HepG2 (cell line): ENCODE results near the gene ABCC8. TPM values are rescaled to one million over a fixed set of nuclear protein-coding genes. Genes with fewer than 3 reads are reported as not detected.

ENCODE experiments used
- BHLHE40 ChIP-seq: IDR thresholded peaks from 2 replicates; pipeline ENCODE4 v1.6.1; 2011; ENCODE audit warnings: low read length, improper control_type of control experiment
- EEA1 ChIP-seq: sonication (generic); formaldehyde crosslinking; IDR thresholded peaks from 2 replicates; pipeline ENCODE4 v1.5.1; 2020; ENCODE audit warnings: mild to moderate bottlenecking, missing genetic modification reagents, borderline replicate concordance
- FIP1L1 ChIP-seq: fragments of 200-400 bp; formaldehyde crosslinking; IDR thresholded peaks from 2 replicates; pipeline ENCODE4 v1.6.1; 2018; ENCODE audit warnings: low read depth, mild to moderate bottlenecking, low read length, moderate library complexity, borderline replicate concordance; ENCODE audit not compliant: insufficient read depth
- HNRNPL ChIP-seq: fragments of 200-400 bp; formaldehyde crosslinking; IDR thresholded peaks from 2 replicates; pipeline ENCODE4 v1.6.1; 2017; ENCODE audit warnings: mild to moderate bottlenecking, low read depth, low read length
- KLF12 ChIP-seq: sonication (generic); formaldehyde crosslinking; IDR thresholded peaks from 2 replicates; pipeline ENCODE4 v1.4.0; 2020; ENCODE audit warnings: missing genetic modification reagents, borderline replicate concordance
- PHF21A ChIP-seq: sonication (generic); formaldehyde crosslinking; IDR thresholded peaks from 2 replicates; pipeline ENCODE4 v1.5.0; 2020; ENCODE audit warnings: mild to moderate bottlenecking, missing genetic modification reagents
- PITX1 ChIP-seq: sonication (generic); formaldehyde crosslinking; IDR thresholded peaks from 2 replicates; pipeline ENCODE4 v1.5.1; 2020; ENCODE audit warnings: mild to moderate bottlenecking, missing genetic modification reagents
- ZIK1 ChIP-seq: sonication (generic); formaldehyde crosslinking; IDR thresholded peaks from 2 replicates; pipeline ENCODE4 v1.5.0; 2020; ENCODE audit warnings: mild to moderate bottlenecking, low read depth, missing genetic modification reagents, borderline replicate concordance
- ZNF20 ChIP-seq: sonication (generic); formaldehyde crosslinking; IDR thresholded peaks from 2 replicates; pipeline ENCODE4 v1.4.0; 2020; ENCODE audit warnings: mild to moderate bottlenecking, moderate library complexity, missing genetic modification reagents
- ZNF225 ChIP-seq: sonication (generic); formaldehyde crosslinking; IDR thresholded peaks from 2 replicates; pipeline ENCODE4 v1.4.0; 2020; ENCODE audit warnings: mild to moderate bottlenecking, missing genetic modification reagents
- ZNF317 ChIP-seq: sonication (generic); formaldehyde crosslinking; IDR thresholded peaks from 2 replicates; pipeline ENCODE4 v1.5.0; 2020; ENCODE audit warnings: mild to moderate bottlenecking, missing genetic modification reagents
- polyA plus RNA-seq, 8 experiments: library from polyadenylated mRNA; depleted of rRNA in 3 of 8; stranded (reverse) in 7 of 8; unstranded in 1 of 8; fragments of >200 nt; fragmentation: Illumina TruSeq in 4 of 8; extraction: Trizol in 4 of 8; gene quantifications; 2 replicates each; pipeline versions ENCODE4 v1.2.1 to v1.2.3, GENCODE V29; 2011 to 2016; ENCODE audit warnings: low read depth in 4 of 8, missing spikeins in 1 of 8, mixed read lengths in 1 of 8; ENCODE audit not compliant: insufficient read depth in 1 of 8
- total RNA-seq, 5 experiments: library from RNA; depleted of rRNA; stranded (reverse); fragments of >200 nt; fragmentation: Illumina TruSeq; extraction: Trizol; gene quantifications; 2 replicates each; pipeline ENCODE4 v1.2.3, GENCODE V29; 2016; ENCODE audit warnings: low read depth in 1 of 5
- TF ChIP-seq, protein P1 (sequence below): sonication (generic); formaldehyde crosslinking; conservative IDR thresholded peaks from 2 replicates; pipeline ENCODE4 v1.4.0; 2020; ENCODE audit warnings: missing genetic modification reagents
- TF ChIP-seq, protein P2 (sequence below): sonication (generic); formaldehyde crosslinking; IDR thresholded peaks from 2 replicates; pipeline ENCODE4 v1.8.1; 2023; ENCODE audit warnings: mild to moderate bottlenecking, missing genetic modification reagents
- TF ChIP-seq, protein P3 (sequence below): sonication (generic); formaldehyde crosslinking; IDR thresholded peaks from 2 replicates; pipeline ENCODE4 v1.4.0; 2020; ENCODE audit warnings: low read depth, mild to moderate bottlenecking, missing genetic modification reagents
- TF ChIP-seq, protein P4 (sequence below): IDR thresholded peaks from 2 replicates; pipeline ENCODE4 v1.6.1; 2018; ENCODE audit warnings: missing genetic modification reagents, mild to moderate bottlenecking, missing compliant biosample characterization
- TF ChIP-seq, protein P5 (sequence below): sonication (generic); formaldehyde crosslinking; IDR thresholded peaks from 2 replicates; pipeline ENCODE4 v1.4.0; 2020; ENCODE audit warnings: missing genetic modification reagents

The ABCC8 gene
- total and polyA plus RNA-seq, 2 of the 13 experiments (the other 11 are each of a cell fraction or from before 2014, with no cell fraction given): not detected

DNA sequence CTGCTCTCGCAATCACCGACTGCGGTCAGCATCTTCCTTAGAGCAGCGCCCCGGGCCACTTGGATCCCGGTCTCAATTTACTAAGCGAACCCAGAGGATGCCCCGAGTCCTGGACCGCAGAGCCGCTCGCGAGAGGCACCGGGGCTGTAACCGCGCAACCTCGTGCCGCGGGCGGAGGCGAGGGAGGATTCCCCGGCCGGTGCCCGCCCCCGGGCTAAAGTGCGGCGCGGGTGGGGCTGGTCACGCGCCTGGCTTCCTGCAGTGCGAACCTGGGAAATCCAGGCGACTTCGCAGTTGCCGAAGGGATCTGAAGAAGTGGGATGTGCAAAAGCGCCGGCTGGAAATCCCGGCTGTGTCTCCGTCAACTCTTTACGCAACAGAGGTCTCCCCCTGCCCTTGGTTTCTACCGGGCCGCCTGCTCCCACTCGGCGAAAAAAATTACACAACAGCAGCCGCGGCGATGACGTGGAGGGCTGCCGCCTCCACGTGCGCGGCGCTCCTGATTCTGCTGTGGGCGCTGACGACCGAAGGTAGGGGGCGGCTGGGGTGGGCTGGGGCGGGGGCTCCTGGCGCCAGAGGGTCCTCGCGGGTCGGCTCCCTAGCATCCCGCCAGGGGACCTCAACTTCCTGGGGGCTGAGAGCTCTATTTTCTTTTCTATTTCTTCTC, 125.0 kb downstream of the ABCC8 start, which contains the start of gene NCR3LG1 (continued):
- TF ChIP-seq PHF21A (CRISPR knock-in tag) (peak; percentile 61; the same call in 1 of the 2 replicates), ZNF20 (CRISPR knock-in tag) (0 out of 2 replicates have a peak, but pooled peaks have one; percentile 49), HNRNPL (0 out of 2 replicates have a peak, but pooled peaks have one; percentile 17), BHLHE40 (peak; percentile 46; the same call in 1 of the 2 replicates), FIP1L1 (no peak), PITX1 (CRISPR knock-in tag) (peak; percentile 74), ZNF317 (CRISPR knock-in tag) (no peak), ZNF225 (CRISPR knock-in tag) (0 out of 2 replicates have a peak, but pooled peaks have one; percentile 31), EEA1 (CRISPR knock-in tag) (0 out of 2 replicates have a peak, but pooled peaks have one; percentile 59), ZIK1 (CRISPR knock-in tag) (peak; percentile 86; the same call in 1 of the 2 replicates), KLF12 (CRISPR knock-in tag) (peak; percentile 71; the same call in 1 of the 2 replicates)
- TF ChIP-seq, protein P1, sequence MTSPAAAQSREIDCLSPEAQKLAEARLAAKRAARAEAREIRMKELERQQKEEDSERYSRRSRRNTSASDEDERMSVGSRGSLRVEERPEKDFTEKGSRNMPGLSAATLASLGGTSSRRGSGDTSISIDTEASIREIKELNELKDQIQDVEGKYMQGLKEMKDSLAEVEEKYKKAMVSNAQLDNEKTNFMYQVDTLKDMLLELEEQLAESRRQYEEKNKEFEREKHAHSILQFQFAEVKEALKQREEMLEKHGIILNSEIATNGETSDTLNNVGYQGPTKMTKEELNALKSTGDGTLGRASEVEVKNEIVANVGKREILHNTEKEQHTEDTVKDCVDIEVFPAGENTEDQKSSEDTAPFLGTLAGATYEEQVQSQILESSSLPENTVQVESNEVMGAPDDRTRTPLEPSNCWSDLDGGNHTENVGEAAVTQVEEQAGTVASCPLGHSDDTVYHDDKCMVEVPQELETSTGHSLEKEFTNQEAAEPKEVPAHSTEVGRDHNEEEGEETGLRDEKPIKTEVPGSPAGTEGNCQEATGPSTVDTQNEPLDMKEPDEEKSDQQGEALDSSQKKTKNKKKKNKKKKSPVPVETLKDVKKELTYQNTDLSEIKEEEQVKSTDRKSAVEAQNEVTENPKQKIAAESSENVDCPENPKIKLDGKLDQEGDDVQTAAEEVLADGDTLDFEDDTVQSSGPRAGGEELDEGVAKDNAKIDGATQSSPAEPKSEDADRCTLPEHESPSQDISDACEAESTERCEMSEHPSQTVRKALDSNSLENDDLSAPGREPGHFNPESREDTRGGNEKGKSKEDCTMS (CRISPR knock-in tag): no peak
- TF ChIP-seq, protein P2, sequence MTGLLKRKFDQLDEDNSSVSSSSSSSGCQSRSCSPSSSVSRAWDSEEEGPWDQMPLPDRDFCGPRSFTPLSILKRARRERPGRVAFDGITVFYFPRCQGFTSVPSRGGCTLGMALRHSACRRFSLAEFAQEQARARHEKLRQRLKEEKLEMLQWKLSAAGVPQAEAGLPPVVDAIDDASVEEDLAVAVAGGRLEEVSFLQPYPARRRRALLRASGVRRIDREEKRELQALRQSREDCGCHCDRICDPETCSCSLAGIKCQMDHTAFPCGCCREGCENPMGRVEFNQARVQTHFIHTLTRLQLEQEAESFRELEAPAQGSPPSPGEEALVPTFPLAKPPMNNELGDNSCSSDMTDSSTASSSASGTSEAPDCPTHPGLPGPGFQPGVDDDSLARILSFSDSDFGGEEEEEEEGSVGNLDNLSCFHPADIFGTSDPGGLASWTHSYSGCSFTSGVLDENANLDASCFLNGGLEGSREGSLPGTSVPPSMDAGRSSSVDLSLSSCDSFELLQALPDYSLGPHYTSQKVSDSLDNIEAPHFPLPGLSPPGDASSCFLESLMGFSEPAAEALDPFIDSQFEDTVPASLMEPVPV (CRISPR knock-in tag): peak; percentile 55; the same call in 1 of the 2 replicates
- TF ChIP-seq, protein P3, sequence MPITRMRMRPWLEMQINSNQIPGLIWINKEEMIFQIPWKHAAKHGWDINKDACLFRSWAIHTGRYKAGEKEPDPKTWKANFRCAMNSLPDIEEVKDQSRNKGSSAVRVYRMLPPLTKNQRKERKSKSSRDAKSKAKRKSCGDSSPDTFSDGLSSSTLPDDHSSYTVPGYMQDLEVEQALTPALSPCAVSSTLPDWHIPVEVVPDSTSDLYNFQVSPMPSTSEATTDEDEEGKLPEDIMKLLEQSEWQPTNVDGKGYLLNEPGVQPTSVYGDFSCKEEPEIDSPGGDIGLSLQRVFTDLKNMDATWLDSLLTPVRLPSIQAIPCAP (CRISPR knock-in tag): no peak
- TF ChIP-seq, protein P4, sequence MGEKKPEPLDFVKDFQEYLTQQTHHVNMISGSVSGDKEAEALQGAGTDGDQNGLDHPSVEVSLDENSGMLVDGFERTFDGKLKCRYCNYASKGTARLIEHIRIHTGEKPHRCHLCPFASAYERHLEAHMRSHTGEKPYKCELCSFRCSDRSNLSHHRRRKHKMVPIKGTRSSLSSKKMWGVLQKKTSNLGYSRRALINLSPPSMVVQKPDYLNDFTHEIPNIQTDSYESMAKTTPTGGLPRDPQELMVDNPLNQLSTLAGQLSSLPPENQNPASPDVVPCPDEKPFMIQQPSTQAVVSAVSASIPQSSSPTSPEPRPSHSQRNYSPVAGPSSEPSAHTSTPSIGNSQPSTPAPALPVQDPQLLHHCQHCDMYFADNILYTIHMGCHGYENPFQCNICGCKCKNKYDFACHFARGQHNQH: peak; percentile 39; the same call in 1 of the 2 replicates
- TF ChIP-seq, protein P5, sequence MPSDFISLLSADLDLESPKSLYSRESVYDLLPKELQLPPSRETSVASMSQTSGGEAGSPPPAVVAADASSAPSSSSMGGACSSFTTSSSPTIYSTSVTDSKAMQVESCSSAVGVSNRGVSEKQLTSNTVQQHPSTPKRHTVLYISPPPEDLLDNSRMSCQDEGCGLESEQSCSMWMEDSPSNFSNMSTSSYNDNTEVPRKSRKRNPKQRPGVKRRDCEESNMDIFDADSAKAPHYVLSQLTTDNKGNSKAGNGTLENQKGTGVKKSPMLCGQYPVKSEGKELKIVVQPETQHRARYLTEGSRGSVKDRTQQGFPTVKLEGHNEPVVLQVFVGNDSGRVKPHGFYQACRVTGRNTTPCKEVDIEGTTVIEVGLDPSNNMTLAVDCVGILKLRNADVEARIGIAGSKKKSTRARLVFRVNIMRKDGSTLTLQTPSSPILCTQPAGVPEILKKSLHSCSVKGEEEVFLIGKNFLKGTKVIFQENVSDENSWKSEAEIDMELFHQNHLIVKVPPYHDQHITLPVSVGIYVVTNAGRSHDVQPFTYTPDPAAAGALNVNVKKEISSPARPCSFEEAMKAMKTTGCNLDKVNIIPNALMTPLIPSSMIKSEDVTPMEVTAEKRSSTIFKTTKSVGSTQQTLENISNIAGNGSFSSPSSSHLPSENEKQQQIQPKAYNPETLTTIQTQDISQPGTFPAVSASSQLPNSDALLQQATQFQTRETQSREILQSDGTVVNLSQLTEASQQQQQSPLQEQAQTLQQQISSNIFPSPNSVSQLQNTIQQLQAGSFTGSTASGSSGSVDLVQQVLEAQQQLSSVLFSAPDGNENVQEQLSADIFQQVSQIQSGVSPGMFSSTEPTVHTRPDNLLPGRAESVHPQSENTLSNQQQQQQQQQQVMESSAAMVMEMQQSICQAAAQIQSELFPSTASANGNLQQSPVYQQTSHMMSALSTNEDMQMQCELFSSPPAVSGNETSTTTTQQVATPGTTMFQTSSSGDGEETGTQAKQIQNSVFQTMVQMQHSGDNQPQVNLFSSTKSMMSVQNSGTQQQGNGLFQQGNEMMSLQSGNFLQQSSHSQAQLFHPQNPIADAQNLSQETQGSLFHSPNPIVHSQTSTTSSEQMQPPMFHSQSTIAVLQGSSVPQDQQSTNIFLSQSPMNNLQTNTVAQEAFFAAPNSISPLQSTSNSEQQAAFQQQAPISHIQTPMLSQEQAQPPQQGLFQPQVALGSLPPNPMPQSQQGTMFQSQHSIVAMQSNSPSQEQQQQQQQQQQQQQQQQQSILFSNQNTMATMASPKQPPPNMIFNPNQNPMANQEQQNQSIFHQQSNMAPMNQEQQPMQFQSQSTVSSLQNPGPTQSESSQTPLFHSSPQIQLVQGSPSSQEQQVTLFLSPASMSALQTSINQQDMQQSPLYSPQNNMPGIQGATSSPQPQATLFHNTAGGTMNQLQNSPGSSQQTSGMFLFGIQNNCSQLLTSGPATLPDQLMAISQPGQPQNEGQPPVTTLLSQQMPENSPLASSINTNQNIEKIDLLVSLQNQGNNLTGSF (CRISPR knock-in tag): 0 out of 2 replicates have a peak, but pooled peaks have one; percentile 79
